NCI-H2196 treated with DMSO at 0.1 percent for 48 hours (cell line): ENCODE data around the gene THADA.

ENCODE experiments used
- DNase-seq: peaks from one replicate; lab custom pipeline; 2025; ENCODE audit not compliant: unreplicated experiment; lab: John Stamatoyannopoulos, UW

THADA gene

GRCh38 chr2:43332653-43333052 lies 263.2 kb downstream of the THADA start:
- DNase-seq: no peak

GRCh38 chr2:43331422-43331821 lies 264.4 kb downstream of the THADA start:
- DNase-seq: no peak

GRCh38 chr2:43329637-43330036 lies 266.2 kb downstream of the THADA start:
- DNase-seq: no peak

GRCh38 chr2:43328832-43329231 lies 267.0 kb downstream of the THADA start:
- no peak for DNase-seq

GRCh38 chr2:43328133-43328532 lies 267.7 kb downstream of the THADA start:
- DNase-seq: no peak

GRCh38 chr2:43327119-43327518 lies 268.7 kb downstream of the THADA start:
- DNase-seq: no peak

- no peak for DNase-seq
Observed at GRCh38 chr2:43326101-43326825, 269.6 kb downstream of the THADA start.

GRCh38 chr2:43325107-43325811 lies 270.6 kb downstream of the THADA start:
- DNase-seq: no peak

GRCh38 chr2:43324259-43325106 lies 271.4 kb downstream of the THADA start:
- no peak for DNase-seq

GRCh38 chr2:43323857-43324256 lies 272.0 kb downstream of the THADA start:
- no peak for DNase-seq

- no peak for DNase-seq
Observed at GRCh38 chr2:43321446-43321845, 274.4 kb downstream of the THADA start.

- no peak for DNase-seq
Observed at GRCh38 chr2:43319541-43319940, 276.3 kb downstream of the THADA start.

- no peak for DNase-seq
Observed at GRCh38 chr2:43318791-43319190, 277.0 kb downstream of the THADA start.

- no peak for DNase-seq
Observed at GRCh38 chr2:43317680-43318079, 278.2 kb downstream of the THADA start.

- no peak for DNase-seq
Observed at GRCh38 chr2:43317194-43317593, 278.6 kb downstream of the THADA start.

GRCh38 chr2:43315482-43315881 lies 280.4 kb downstream of the THADA start:
- no peak for DNase-seq

- DNase-seq: no peak
Observed at GRCh38 chr2:43314299-43314927, 281.4 kb downstream of the THADA start.

GRCh38 chr2:43313642-43314017 lies 282.2 kb downstream of the THADA start:
- DNase-seq: no peak

GRCh38 chr2:43312755-43313641 lies 282.8 kb downstream of the THADA start:
- no peak for DNase-seq

- DNase-seq: no peak
Observed at GRCh38 chr2:43311276-43311675, 284.6 kb downstream of the THADA start.
